HG02623 (cell line): ENCODE measurements around the gene KCNJ10.

ENCODE experiments used
- ATAC-seq: cut with Tn5 transposase; IDR thresholded peaks from one replicate; pipeline ENCODE4 v1.9.1; 2021; ENCODE audit warnings: moderate library complexity; ENCODE audit not compliant: unreplicated experiment

KCNJ10 gene

GRCh38 chr1:160028426-160028825 lies 41.5 kb downstream of the KCNJ10 start:
- no peak for ATAC-seq

- ATAC-seq = no peak
These were observed 44.6 kb downstream of the KCNJ10 start for GRCh38 chr1:160025314-160025713.

GRCh38 chr1:160024195-160024905 lies 45.6 kb downstream of the KCNJ10 start:
- ATAC-seq = no peak

GRCh38 chr1:160022330-160023310 lies 47.3 kb downstream of the KCNJ10 start:
- ATAC-seq = no peak

- no peak for ATAC-seq
These were observed 48.4 kb downstream of the KCNJ10 start for GRCh38 chr1:160021376-160022074.

- ATAC-seq = no peak
These were observed 49.8 kb downstream of the KCNJ10 start for GRCh38 chr1:160020196-160020595.

GRCh38 chr1:160018900-160019299 lies 51.1 kb downstream of the KCNJ10 start:
- no peak for ATAC-seq

- no peak for ATAC-seq
These were observed 51.6 kb downstream of the KCNJ10 start for GRCh38 chr1:160018347-160018746.

- no peak for ATAC-seq
These were observed 52.4 kb downstream of the KCNJ10 start for GRCh38 chr1:160017592-160017991.

- no peak for ATAC-seq
These were observed 58.2 kb downstream of the KCNJ10 start for GRCh38 chr1:160011781-160012180.

- ATAC-seq = no peak
These were observed 60.2 kb downstream of the KCNJ10 start for GRCh38 chr1:160009801-160010200.

GRCh38 chr1:160009081-160009480 lies 60.9 kb downstream of the KCNJ10 start:
- no peak for ATAC-seq

- ATAC-seq = no peak
These were observed 62.3 kb downstream of the KCNJ10 start for GRCh38 chr1:160007577-160008200.

- ATAC-seq = no peak
These were observed 63.5 kb downstream of the KCNJ10 start for GRCh38 chr1:160006312-160006940.

GRCh38 chr1:160005070-160005469 lies 64.9 kb downstream of the KCNJ10 start:
- ATAC-seq = no peak

GRCh38 chr1:160004425-160004824 lies 65.5 kb downstream of the KCNJ10 start:
- no peak for ATAC-seq

- ATAC-seq = no peak
These were observed 66.0 kb downstream of the KCNJ10 start for GRCh38 chr1:160004001-160004400.

- no peak for ATAC-seq
These were observed 68.5 kb downstream of the KCNJ10 start for GRCh38 chr1:160001440-160001839.

GRCh38 chr1:159999204-159999603 lies 70.8 kb downstream of the KCNJ10 start:
- ATAC-seq = no peak

GRCh38 chr1:159996653-159997052 lies 73.3 kb downstream of the KCNJ10 start:
- no peak for ATAC-seq
